HL-60/S4 treated with retinoic acid at 250 ng/mL for 4 days and 3 days (cell line): ENCODE measurements around the gene NCOR2.

ENCODE experiments used
- in situ Hi-C: fragments of 300-500 bp; cut with MboI; formaldehyde crosslinking; loops from 2 replicates; pipeline ENCODE4 v1.7.0; 2022; ENCODE audit warnings: low sequenced_read_pairs

NCOR2 gene

DNA sequence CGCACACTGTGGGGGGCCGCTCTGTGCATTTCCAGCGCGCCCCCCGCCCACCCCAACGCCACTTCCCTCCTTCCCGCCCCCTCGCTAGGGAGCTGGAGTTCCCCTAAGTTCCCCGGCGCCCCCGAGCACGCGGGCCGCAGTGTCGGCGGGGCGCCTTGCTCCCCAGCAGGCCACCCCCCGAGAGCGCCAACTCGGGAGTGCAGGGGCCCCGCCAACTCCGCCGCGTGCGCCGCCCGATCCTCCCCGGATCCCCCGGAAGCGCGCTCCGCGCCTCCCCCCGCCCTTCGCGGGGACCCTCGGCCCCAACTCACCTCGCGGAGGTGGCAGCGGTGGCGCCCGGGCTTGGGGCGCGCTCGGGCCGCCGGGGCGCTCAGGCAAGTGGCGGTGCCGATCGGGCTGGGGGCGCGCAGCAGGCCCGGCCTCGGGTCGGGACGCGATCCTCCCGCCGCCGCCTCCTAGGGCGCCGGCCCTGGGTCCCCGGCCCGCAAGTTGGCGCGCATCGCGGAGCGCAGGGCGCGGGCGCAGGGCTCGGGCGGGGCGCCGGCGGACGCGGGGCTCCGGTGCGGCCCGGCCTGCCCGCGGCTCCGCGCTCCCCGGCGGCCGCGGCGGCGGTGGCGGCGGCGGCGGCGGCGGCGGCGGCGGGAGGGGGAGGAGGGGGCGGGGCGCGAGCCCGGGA, at the start of gene NCOR2:
Gene NCOR2, minus strand, starts transcription at position 616 of the 676 bp plus-strand sequence. CDS start 72,361 bp downstream, outside the sequence.
- in situ Hi-C loops: no loop called here

DNA sequence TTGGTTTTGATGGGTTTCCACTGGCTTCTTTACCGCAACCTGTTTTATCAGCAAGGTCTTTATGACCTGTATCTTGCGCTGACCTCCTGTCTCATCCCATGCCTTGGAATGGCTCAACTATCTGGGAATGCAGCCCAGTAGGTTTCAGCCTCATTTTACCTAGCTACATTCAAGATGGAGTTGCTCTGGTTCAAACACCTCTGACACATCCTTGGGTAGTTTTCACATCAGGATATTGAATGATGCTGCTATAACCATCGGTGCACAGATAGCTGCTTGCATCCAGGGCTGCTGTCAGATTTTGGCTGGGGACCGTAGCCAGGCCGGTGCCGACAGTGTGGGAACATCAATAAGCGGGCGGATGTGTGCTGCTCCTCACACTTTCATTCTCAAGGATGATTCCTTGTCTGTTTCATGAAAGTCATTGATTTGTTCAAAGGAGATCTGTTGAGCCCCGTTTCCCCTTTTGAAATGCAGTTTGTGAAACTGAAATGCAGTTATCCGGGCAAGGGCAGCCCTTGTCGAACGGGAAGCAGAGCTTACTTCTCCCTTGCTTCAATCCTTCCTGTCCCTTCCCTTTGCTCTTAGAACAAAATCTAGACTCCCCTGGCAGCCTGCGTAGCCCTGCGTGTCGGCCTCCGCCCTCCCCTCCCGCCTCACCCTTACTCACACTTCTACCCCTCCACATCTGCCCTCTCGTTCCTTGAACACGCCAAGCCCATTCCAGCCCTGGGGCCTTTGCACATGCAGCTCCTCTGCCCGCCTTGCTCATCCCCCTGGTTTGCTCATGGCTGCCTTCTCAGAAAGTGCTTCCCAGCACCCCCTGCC, 49.2 kb upstream of the NCOR2 start:
- in situ Hi-C loops: no loop called here

DNA sequence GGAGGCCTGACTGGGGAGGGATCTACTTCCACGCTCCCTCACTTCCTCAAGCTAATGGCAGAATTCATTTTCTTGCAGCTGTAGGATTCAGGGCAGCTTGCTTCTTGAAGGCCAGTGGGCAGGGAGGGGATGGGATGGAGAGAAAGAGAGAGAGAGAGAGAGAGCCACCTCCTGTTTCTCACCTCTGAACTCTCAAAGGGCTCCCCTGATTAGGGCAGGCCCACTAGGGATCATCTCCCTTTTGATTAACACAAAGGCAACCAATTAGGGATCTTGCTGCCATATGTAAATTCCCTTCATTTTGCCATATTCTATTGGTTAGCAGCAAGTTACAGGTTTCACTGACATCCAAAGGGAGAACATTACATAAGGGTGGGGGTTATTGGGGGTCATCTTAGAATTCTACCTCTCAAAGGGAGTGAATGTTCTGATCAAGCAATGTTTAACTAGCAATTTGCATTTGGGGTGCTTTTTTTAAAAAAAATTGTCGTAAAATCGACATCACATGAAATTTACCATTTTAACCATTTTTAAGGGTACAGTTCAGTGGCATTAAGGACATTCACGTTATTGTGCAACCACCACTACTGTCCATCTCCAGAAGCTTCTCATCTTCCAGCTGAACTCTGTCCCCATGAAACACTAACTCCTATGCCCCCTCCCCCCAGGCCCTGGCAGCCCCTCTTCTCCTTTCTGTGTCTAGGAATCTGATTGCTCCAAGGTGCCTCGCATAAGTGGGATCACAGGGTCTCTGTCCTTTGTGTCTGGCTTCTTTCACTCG, 47.3 kb upstream of the NCOR2 start:
- in situ Hi-C loops: no loop called here

DNA sequence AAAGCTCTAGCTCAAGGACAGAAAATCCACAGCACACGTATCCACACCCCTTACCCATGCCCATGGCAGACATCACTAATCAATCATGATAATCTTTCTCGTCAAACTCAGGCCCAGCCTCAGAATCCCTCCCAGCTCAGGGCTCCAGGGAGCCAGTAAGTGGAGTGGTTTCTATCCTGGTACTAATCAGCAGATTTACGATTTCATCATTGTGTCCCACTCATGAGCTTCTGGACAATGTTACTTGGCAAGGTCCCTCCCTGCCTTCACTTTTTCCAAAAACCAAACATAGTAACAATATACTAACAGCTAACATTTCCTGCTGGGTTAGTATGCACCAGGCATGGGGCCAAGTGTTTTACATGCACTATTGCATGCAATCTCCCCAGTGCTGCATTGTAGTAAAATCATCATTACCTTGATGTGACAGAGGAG, 45.8 kb upstream of the NCOR2 start:
- in situ Hi-C loops: no loop called here

DNA sequence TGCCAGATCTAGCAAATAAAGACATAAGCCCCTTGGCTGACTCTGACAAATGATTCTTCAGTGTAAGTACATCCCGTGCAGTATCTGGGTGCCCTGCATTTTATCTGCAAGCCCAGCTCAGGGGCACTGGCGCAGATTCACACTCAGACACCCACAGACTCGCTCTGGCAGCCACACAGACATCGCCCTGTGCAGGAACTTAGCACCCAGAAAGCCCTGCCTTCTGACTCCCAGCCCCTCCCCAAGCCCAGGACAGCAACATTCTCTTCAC, 44.9 kb upstream of the NCOR2 start:
- in situ Hi-C loops: no loop called here

DNA sequence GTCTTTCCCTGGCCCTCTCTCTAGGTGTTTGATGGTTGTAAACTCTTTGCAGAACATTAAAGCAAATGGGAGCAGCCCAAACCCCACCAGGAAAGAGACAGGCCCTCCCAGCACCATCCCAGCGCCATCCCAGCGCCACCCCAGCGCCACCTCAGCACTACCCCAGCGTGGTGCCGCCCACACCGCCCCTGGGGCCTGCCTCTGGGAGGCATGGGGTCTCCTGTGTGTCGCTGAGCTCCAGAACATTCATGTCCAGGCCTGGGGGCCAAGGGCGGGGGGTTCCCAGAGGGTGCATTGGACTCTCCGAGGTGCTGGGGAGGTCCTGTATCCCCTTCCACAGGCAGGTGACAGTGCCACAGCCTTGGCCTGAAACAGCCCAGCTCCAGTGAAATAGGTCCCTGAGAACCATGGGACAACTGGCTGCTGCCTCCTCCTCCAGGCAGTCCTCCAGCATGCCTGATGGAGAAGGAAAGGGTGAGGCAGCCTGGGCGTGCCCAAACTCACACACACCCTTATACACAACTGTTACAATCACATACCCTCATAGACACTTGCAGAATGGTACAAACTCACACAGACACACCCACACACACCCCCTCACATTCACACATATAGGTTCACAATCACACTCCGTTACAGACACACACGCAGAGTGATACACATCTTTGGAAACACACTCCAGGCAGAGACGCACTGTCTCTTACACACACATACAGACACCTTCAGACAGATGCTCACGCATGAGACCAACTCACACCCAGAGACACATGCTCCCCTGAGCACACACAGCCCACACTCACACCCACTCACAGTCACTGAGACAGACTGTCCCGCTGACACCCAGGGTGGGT, 44.4 kb upstream of the NCOR2 start:
- in situ Hi-C loops: no loop called here

DNA sequence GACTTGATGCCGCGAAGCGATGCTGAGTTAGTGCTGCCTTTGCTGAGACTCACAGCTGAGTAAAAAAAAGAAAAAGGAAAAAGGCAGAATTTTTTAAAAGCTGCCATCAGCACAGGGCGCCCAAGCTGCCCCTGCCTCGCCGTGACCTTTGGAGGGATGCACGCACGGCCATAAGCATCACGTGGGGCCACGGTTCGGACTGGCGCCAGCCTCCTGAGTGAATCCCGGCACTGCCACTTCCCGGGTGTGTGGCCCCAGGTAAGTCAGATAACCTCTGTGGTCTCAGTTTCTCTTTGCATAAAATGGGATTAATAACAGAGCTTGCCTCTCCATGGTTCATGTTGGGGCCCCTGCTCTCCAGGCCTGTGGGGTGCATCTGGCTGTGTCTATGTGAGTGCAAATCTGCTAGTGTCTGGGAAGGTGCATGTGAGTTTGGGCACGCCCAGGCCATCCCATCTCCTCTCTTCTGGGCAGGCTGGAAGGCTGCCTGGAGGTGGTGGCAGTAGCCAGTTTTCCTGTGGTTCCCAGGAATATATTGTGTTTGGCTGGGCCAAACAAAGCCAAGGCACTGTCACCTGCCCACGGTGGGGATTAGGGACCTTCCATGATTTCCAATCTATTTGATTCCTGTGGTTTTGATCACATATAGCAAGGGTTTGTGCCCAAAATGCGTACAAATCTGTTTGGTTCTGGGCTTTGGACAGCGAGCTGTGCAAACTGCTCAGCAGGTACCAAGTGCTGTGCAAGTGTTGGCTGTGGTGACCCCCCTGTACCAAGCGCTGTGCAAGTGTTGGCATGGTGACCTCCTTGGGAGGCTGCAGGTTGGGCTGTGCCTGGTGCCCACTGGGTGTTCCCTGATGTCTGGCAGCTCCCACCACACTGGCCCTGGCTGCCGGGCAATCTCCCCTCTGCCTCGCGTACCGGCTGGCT, 43.5 kb upstream of the NCOR2 start:
- in situ Hi-C loops: no loop called here

DNA sequence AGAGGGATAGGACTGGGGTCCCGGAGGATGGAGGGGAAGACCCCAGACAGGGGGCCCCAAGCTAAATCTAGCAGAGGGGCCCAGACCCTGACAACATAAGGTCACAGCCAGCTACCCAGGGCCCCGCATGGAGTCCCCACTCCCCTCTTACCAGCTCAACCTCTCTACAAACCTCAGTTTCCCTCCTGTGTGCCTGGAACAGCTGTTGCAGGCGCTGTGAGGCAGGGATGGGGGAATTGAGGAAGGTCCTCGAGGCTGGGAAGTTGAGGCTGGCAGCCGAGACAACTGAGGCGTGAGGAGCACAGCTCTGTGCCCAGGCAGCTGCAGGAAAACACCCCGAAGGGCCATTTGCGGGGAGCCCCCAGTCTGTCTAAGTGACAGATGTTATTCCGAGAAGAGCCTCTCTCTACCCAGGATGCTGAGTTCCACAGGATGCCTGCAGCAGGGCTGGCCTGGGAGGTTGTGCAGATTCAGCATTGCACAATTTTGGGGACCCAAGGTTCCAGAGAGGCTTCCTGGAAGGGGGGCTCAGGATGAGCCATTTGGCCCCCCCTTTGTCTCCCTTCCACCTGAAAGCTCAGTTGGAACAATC, 42.7 kb upstream of the NCOR2 start:
- in situ Hi-C loops: no loop called here

DNA sequence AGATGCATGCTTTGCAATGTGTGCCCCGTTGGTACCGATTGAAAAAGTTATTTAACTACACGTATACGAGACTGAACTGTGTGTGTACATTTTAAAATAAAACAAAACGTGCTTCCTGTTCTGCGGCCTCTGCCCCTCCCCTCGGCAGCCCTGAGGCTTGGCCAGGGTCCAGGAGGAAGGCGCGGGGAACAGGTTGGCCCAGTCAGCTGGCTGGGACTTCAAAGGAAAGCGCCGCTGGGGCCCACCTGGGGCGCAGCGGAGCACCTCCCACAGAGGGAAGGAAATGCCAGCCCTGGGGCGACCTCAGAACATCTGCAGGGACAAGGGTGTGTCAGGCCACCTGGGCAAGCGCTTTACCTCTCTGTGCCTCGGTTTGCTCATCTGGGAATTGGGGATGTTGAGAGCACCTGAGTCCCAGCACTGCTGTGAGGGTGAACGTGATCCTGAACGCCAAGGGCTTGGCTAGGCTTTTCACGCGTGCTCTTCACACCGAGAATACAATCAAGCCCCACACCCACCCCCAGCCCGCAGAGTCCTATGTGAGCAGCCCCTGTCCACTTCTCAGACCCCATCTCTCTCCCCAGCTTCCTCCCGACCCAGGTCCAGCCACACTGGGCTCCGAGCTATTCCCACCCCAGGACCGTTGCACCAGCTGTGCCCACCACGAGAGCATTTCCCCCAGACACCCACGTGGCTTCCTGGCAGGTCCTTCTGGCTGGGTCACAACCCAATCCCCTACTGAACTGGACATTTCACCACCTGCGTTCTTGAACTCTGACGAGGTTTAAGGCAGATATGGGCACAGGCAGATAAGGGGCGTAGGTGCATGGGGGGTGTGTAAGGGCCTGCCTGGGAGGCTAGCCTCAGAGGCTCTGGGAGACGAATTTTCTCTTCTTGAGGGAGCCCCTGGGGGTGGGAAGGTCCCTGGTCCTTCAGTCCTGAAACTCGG, 41.9 kb upstream of the NCOR2 start:
- in situ Hi-C loops: no loop called here

DNA sequence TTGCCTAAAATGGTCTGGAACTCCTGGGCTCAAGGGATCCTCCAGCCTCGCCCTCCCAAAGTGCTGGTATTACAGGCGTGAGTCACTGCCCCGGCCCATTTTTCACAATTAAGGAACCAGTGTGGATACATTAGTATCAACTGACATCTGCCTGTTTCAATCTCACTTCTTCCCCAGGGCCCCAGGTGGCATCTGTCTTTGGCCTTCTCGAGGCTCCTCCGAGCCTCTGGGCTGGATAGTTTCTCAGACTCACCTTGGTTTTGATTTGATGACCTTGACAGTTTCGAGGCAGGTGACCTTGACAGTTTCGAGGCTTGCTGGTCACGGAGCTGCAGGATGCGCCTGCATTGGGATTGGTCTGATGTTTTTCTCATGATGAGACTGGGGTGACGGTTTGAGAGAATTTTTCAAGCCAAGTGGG, 41.0 kb upstream of the NCOR2 start:
- in situ Hi-C loops: no loop called here

DNA sequence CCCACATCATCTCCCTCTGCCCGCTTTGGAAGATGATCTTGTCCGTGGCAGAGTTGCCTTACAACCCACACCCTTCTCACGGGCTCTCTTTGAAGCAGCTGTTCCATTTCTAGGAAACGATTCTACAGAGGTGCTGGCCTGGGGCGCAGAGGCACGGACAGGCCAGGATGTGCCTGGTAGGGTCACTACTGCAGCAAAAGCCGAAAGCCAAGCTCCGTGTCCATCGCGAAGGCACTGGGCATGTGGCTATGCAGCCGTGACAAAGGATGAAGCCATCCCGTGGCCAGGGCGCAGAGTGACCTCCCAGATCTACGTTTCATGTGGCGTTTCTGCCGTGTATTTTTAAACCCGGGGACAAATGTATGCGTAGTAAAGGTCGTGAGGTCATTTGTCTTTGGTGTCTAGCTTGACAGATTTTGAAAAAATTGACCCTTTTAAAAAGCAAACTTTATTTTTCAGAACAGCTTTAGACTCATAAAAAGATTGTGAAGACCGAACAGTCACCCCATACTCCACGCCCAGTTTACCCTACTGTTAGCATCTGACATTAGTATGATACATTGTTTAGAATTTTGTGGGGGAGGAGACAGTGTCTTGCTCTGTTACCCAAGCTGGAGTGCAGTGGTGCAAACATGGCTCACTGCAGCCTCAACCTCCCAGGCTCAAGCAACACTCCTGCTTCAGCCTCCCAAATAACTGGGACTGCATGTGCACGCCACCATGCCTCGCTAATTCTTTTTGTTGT, 40.4 kb upstream of the NCOR2 start:
- in situ Hi-C loops: no loop called here

DNA sequence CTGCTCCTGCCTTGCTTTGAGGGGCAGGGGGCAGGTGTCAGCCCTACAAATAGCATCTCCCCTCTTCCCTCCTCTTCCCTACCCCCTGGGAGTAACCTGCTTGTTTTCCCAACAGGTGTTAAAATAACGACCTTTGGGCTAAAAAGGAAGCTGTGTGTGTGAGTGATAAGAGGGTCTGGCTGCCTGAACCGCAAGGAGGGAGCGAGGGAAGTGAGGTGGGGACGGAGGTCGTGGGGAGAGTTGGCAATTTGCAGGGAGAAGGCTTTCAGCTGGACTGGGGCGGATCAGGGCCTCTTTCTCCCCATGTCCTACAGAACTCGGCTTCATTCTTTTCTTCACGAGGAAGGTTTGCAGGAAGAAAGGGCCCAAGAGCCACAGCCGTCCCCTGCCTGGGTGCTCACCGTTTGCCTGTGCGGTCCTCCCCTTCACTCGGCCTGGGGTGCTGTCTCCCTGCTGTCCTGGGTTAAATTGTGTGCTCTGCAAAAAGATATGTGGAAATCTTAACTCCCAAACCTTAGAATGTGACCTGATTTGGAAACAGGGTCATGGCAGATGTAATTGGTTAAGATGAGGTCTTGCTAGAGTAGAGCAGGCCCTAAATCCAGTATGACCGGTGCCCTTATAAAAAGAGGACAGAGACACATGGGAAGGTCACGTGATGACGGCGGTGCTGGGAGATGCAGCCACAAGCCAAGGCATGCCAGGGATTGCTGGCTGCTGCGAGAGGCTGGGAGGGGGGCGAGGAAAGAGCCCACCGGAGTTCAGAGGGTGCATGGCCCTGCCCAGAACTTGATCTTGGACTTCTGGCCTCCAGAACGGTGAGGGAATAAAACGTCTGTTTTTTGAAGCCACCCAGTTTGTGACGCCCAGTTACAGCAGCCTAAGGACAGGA, 38.7 kb upstream of the NCOR2 start:
- in situ Hi-C loops: no loop called here

DNA sequence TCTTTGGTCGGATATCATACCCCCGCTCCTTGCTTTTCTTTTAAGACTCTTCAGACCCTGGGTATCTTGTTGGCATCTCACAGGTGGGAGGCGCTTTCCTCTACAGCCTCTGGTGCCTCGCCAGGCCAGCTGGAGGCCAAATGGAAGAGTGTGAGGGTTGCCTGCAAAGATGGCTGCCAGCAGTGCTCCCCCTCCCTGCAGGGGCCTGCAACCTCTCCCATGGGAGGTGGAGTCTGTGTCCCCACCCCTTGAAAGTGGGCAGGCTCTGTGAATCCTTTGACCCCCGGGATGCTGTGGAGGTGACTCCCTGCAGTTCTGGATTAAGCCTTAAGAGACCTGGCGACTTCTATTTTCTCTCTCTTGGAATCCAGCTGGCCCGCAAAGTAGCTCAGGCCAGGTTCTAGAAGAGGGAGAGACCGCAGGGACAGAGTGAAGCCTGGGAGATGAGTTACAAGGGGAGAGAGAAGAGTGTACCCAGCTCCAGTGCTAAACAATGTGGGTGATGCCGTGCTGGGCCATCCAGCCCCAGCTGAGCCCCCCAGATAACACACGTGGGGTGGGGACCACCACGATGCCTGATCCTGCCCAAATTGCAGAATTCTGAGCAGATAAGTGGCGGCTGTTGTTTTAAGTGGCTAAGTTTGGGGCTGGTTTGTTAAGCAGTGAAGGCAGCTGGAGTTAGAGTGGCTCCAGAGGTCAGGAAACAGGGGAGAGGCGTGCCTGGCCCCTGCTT, 37.9 kb upstream of the NCOR2 start:
- in situ Hi-C loops: no loop called here

DNA sequence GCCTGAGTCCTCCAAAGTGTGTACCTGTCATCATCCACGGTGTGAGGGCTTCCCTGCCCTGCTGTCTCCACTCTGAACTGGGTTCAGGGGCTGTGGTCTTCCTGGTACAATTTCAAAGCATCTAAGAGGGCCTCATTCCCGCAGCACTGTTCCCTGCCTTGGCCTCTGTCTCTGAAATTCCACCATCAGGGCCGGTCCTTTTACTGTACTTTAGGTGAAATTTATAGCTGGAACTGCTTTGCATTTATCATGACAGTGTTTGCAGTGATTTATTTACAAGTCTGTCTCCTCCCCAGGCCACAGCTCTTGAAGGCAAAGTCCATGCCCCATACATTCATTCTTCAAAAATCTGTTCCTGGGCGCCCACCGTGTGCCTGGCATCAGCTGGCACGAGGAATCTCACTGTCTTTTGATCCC, 36.9 kb upstream of the NCOR2 start:
- in situ Hi-C loops: no loop called here

DNA sequence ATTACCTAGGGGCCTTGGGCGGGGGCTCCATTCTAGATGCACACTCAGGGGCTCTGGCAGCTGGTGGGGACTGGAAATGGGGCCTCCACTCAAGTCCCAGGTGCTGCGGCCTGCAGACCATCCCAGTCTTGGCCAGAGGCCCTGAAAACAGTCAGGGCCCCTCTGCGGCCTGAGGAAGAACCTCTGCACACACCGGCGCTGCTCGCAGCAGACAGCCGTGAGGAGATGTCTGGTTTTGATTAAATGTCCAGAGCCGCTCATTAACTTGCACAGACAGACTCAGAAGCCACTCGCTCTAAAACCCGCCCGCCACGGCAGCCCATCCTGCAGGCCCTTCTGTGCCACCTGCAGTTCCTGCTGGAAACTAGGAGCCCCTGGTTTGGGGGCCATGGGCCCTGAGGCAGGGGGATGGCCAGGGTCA, 36.4 kb upstream of the NCOR2 start:
- in situ Hi-C loops: no loop called here

DNA sequence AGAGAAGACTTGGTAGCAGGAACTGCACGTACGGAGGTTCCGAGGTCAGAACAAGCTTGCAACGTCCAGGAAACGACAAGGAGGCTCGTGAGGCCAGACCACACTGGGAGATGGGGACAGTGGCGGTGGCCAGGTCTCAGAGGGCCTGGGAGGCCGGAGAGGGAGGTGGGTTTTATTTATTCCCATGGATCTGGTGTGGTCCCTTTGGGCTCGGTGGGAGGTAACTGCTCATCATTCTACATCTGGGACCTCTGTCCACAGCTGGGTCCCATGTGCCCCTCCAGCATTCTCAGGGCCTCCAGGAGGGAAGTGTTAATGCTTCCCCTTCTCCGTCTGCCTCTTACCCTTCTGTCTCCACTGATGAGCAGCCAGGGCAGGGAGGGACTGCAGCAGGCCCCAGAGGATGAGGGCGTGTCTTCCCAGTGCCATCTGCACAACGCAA, 35.7 kb upstream of the NCOR2 start:
- in situ Hi-C loops: no loop called here
